Kidney epithelial cell (primary cell): ENCODE results near the gene CDCP2. TPM values are rescaled to one million over a fixed set of nuclear protein-coding genes. Genes with fewer than 3 reads are reported as not detected.

Experiments used
- DNase-seq: peaks from one replicate; pipeline ENCODE4 v3.0.0-alpha.2; 2010; ENCODE audit warnings: low read depth
- H3K27me3 ChIP-seq: 2 replicates; pipeline ENCODE4 v1.6.0; 2011; ENCODE audit warnings: low read length; ENCODE audit not compliant: control insufficient read depth, insufficient read depth
- H3K36me3 ChIP-seq: 2 replicates; pipeline ENCODE4 v1.5.1; 2011; ENCODE audit warnings: low read length; ENCODE audit not compliant: control insufficient read depth, insufficient read depth
- H3K4me3 ChIP-seq: 2 replicates; pipeline ENCODE4 v1.5.1; 2011; ENCODE audit warnings: low read depth, mild to moderate bottlenecking, control low read depth, low read length
- CTCF ChIP-seq: IDR thresholded peaks from 2 replicates; pipeline ENCODE4 v1.5.1; 2011; ENCODE audit warnings: mild to moderate bottlenecking, moderate library complexity, low read length, control low read depth, inconsistent platforms; ENCODE audit not compliant: insufficient read depth, poor library complexity, severe bottlenecking
- total RNA-seq: library from RNA; depleted of rRNA; stranded (reverse); fragments of >200 nt; gene quantifications from 2 replicates; pipeline ENCODE4 v1.2.3, GENCODE V29; 2015

The CDCP2 gene
- total RNA-seq, 1 donor from 2014 or later: not detected

GRCh38 chr1:54153535-54154439 is 987 bp upstream of the CDCP2 start:
- peak; percentile 29 for DNase-seq
- Histone ChIP-seq H3K36me3 (no peaks in the 10 kb centered on the region), H3K4me3 (no peak overlapping the region), H3K27me3 (no peaks in the 10 kb centered on the region)
- no peak for TF ChIP-seq CTCF

- no peaks in the 10 kb centered on the region for H3K27me3 ChIP-seq
- no peak for DNase-seq
- no peaks in the 10 kb centered on the region for H3K36me3 ChIP-seq
- TF ChIP-seq CTCF: no peak
- no peak overlapping the region for H3K4me3 ChIP-seq
Observed at GRCh38 chr1:54151013-54151412, 1.8 kb downstream of the CDCP2 start.

- no peaks in the 10 kb centered on the region for H3K36me3 ChIP-seq
- TF ChIP-seq CTCF: no peak
- H3K27me3 ChIP-seq: no peaks in the 10 kb centered on the region
- DNase-seq: no peak
- H3K4me3 ChIP-seq: no peak overlapping the region
Observed at GRCh38 chr1:54149734-54150133, 3.1 kb downstream of the CDCP2 start.

- no peak for TF ChIP-seq CTCF
- DNase-seq: no peak
- Histone ChIP-seq H3K27me3 (no peaks in the 10 kb centered on the region), H3K36me3 (no peaks in the 10 kb centered on the region), H3K4me3 (no peak overlapping the region)
Observed at GRCh38 chr1:54144366-54144765, 8.4 kb downstream of the CDCP2 start.

- H3K36me3 ChIP-seq: no peaks in the 10 kb centered on the region
- no peak for TF ChIP-seq CTCF
- no peak for DNase-seq
- no peak overlapping the region for H3K4me3 ChIP-seq
- H3K27me3 ChIP-seq: no peaks in the 10 kb centered on the region
Observed at GRCh38 chr1:54142146-54142900, 10.5 kb downstream of the CDCP2 start.
